ENCODE measurements around the gene LAMTOR2.

GRCh38 chr1:156090840-156091188 lies 36.2 kb downstream of the LAMTOR2 start:
- TF ChIP-seq SAP30 (IDR thresholded peaks at IDR 0.05; ENCODE audit: insufficient read depth, insufficient replicate concordance, low read length) (no peak), YY1 (IDR thresholded peaks at IDR 0.05; ENCODE audit: low read depth, low read length) (peak; percentile 35; the same call in 1 of the 2 replicates), RXRA (IDR thresholded peaks at IDR 0.05; ENCODE audit: insufficient read depth, low read depth, low read length) (no peak)
